ENCODE data around the gene TALDO1.

- TF ChIP-seq, protein P1, sequence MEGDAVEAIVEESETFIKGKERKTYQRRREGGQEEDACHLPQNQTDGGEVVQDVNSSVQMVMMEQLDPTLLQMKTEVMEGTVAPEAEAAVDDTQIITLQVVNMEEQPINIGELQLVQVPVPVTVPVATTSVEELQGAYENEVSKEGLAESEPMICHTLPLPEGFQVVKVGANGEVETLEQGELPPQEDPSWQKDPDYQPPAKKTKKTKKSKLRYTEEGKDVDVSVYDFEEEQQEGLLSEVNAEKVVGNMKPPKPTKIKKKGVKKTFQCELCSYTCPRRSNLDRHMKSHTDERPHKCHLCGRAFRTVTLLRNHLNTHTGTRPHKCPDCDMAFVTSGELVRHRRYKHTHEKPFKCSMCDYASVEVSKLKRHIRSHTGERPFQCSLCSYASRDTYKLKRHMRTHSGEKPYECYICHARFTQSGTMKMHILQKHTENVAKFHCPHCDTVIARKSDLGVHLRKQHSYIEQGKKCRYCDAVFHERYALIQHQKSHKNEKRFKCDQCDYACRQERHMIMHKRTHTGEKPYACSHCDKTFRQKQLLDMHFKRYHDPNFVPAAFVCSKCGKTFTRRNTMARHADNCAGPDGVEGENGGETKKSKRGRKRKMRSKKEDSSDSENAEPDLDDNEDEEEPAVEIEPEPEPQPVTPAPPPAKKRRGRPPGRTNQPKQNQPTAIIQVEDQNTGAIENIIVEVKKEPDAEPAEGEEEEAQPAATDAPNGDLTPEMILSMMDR (IDR thresholded peaks at IDR 0.05; ENCODE audit: low read length), result no peak
- TF ChIP-seq EZH2 (IDR thresholded peaks at IDR 0.05; ENCODE audit: borderline replicate concordance, low read length), result no peak
These were observed 26.2 kb downstream of the TALDO1 start for GRCh38 chr11:773425-773824.
